ENCODE results near the gene PPP1R13L.

Gene PPP1R13L

DNA sequence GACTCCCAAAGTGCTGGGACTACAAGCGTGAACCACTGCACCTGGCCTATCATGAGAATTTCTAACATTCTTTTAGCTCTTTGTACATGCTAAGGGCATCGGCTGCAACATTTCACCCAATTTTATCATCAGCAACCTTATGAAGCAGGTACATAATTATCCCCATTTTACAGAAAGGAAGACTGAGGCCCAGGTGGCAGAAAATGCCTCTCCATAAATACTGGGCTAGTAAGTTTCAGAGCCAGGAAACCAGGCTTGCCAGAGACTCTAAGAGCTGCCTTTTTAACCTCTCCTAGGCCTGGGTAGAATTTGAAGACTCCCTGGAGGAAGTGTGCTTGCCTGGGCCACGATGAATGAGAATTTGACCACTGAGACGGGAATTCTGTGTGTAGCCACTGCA lies 36.7 kb downstream of the PPP1R13L start:
- no peaks in the 10 kb centered on the region for H3K27me3 ChIP-seq (ENCODE audit: insufficient read depth, low read length)
- no peak for TF ChIP-seq EZH2 (IDR thresholded peaks at IDR 0.05; ENCODE audit: borderline replicate concordance, low read length)
- TF ChIP-seq, protein P1, sequence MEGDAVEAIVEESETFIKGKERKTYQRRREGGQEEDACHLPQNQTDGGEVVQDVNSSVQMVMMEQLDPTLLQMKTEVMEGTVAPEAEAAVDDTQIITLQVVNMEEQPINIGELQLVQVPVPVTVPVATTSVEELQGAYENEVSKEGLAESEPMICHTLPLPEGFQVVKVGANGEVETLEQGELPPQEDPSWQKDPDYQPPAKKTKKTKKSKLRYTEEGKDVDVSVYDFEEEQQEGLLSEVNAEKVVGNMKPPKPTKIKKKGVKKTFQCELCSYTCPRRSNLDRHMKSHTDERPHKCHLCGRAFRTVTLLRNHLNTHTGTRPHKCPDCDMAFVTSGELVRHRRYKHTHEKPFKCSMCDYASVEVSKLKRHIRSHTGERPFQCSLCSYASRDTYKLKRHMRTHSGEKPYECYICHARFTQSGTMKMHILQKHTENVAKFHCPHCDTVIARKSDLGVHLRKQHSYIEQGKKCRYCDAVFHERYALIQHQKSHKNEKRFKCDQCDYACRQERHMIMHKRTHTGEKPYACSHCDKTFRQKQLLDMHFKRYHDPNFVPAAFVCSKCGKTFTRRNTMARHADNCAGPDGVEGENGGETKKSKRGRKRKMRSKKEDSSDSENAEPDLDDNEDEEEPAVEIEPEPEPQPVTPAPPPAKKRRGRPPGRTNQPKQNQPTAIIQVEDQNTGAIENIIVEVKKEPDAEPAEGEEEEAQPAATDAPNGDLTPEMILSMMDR (IDR thresholded peaks at IDR 0.05; ENCODE audit: low read length) = no peak
- no peak overlapping the region for H2AFZ ChIP-seq (ENCODE audit: low read length)
- H3K9ac ChIP-seq (ENCODE audit: low read length) = no peak overlapping the region
- no peaks in the 10 kb centered on the region for H3K9me3 ChIP-seq (ENCODE audit: low read length)
- no peak overlapping the region for H3K4me3 ChIP-seq (ENCODE audit: low read depth, low read length, poor library complexity, severe bottlenecking)
- H3F3A ChIP-seq (ENCODE audit: insufficient read depth, low read length) = no peaks in the 10 kb centered on the region
- H3K36me3 ChIP-seq (ENCODE audit: insufficient read depth, low read length) = peaks cover 26% of the 10 kb centered on the region; the same call in 1 of the 2 replicates
- H3K4me2 ChIP-seq (ENCODE audit: low read length) = no peak overlapping the region
- H4K20me1 ChIP-seq (ENCODE audit: insufficient read depth, low read length) = no peaks in the 10 kb centered on the region
- no peak overlapping the region for H3K27ac ChIP-seq (ENCODE audit: low read depth, low read length, poor library complexity, severe bottlenecking)
- H3K9me2 ChIP-seq (ENCODE audit: low read depth, low read length) = no peaks in the 10 kb centered on the region
- peaks cover 20% of the 10 kb centered on the region for H3K4me1 ChIP-seq (ENCODE audit: insufficient read depth, low read length, severe bottlenecking)
- no peaks in the 10 kb centered on the region for H3K79me2 ChIP-seq (ENCODE audit: insufficient read depth, low read length)

DNA sequence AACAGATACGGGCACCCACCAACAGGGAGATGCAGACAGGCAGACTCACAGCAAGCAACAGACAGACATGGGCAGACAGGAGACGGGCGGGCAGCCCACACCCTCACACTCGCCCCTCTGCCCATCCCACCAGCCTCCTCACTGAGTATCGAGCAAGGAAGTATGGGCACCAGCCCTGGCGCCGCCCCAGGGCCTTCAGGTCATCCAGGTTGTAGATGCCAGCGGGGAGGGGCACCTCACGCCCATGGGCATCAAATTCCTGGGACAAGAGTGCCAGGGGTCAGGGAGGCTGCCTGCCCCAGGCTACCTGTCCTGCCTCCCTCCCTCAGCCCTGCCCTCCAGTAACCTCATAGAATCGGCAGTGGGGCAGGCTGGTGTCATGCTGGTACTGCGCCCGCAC lies 40.2 kb downstream of the PPP1R13L start:
- H3F3A ChIP-seq (ENCODE audit: insufficient read depth, low read length) = no peaks in the 10 kb centered on the region
- no peak overlapping the region for H3K9ac ChIP-seq (ENCODE audit: low read length)

DNA sequence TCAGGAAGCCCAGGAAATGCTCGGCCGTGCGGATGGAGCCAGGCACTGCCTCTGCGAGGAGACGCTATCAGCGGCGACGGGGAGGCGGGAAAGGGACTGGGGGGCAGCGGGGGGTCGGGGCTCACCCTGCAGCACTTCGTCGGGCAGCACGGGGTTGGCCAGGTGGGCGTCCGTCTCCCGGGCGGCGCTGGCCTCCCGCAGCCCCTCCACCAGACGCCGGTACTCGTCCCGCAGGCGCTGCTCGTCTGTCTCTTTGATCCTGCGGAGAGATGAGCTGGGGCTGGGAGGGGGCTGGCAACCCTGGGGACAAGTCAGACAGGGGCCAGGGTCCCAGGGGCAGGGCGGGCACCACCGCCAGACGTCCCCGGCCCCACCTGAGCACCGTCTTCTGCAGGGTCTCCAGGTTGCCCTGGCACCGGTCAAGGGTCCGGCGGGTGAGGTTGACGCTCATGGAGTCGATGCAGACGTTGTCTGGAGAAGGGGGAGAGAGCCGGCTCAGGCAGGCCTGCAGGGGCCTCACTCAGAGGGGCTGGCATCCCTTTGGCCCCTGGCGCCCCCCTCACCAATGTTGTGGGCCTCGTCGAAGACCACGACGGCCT lies 40.9 kb downstream of the PPP1R13L start:
- no peaks in the 10 kb centered on the region for H4K20me1 ChIP-seq (ENCODE audit: insufficient read depth, low read length)
- no peaks in the 10 kb centered on the region for H3F3A ChIP-seq (ENCODE audit: insufficient read depth, low read length)
- no peak for TF ChIP-seq EZH2 (IDR thresholded peaks at IDR 0.05; ENCODE audit: borderline replicate concordance, low read length)
- TF ChIP-seq, protein P1 (IDR thresholded peaks at IDR 0.05; ENCODE audit: low read length) = no peak
- no peak overlapping the region for H3K9ac ChIP-seq (ENCODE audit: low read length)
- H3K9me2 ChIP-seq (ENCODE audit: low read depth, low read length) = no peaks in the 10 kb centered on the region
- H3K4me3 ChIP-seq (ENCODE audit: low read depth, low read length, poor library complexity, severe bottlenecking) = no peak overlapping the region
- H3K79me2 ChIP-seq (ENCODE audit: insufficient read depth, low read length) = no peaks in the 10 kb centered on the region
- H3K4me1 ChIP-seq (ENCODE audit: insufficient read depth, low read length, severe bottlenecking) = peaks cover 4% of the 10 kb centered on the region
- no peak overlapping the region for H3K27ac ChIP-seq (ENCODE audit: low read depth, low read length, poor library complexity, severe bottlenecking)
- peaks cover 49% of the 10 kb centered on the region; the same call in 1 of the 2 replicates for H3K36me3 ChIP-seq (ENCODE audit: insufficient read depth, low read length)
- no peaks in the 10 kb centered on the region for H3K27me3 ChIP-seq (ENCODE audit: insufficient read depth, low read length)
- H3K4me2 ChIP-seq (ENCODE audit: low read length) = no peak overlapping the region
- no peaks in the 10 kb centered on the region for H3K9me3 ChIP-seq (ENCODE audit: low read length)
- no peak overlapping the region for H2AFZ ChIP-seq (ENCODE audit: low read length)

More for the DNA sequence above, 40.2 kb downstream of the PPP1R13L start:
- Histone ChIP-seq H3K9me3 (ENCODE audit: low read length) (no peaks in the 10 kb centered on the region), H2AFZ (ENCODE audit: low read length) (no peak overlapping the region), H3K4me2 (ENCODE audit: low read length) (no peak overlapping the region), H3K79me2 (ENCODE audit: insufficient read depth, low read length) (no peaks in the 10 kb centered on the region), H4K20me1 (ENCODE audit: insufficient read depth, low read length) (no peaks in the 10 kb centered on the region), H3K4me1 (ENCODE audit: insufficient read depth, low read length, severe bottlenecking) (peaks cover 11% of the 10 kb centered on the region), H3K27ac (ENCODE audit: low read depth, low read length, poor library complexity, severe bottlenecking) (no peak overlapping the region), H3K27me3 (ENCODE audit: insufficient read depth, low read length) (no peaks in the 10 kb centered on the region), H3K9me2 (ENCODE audit: low read depth, low read length) (no peaks in the 10 kb centered on the region), H3K36me3 (ENCODE audit: insufficient read depth, low read length) (peaks cover 46% of the 10 kb centered on the region; the same call in 1 of the 2 replicates), H3K4me3 (ENCODE audit: low read depth, low read length, poor library complexity, severe bottlenecking) (no peak overlapping the region)
- no peak for TF ChIP-seq EZH2 (IDR thresholded peaks at IDR 0.05; ENCODE audit: borderline replicate concordance, low read length)
- TF ChIP-seq, protein P1 (IDR thresholded peaks at IDR 0.05; ENCODE audit: low read length) = no peak
